Activated CD8-positive, alpha-beta T cell treated with anti-CD3 and anti-CD28 coated beads for 36 hours (primary cell): Measurements from ENCODE around the gene TBC1D25. TPM values are rescaled to one million over a fixed set of nuclear protein-coding genes. Genes with fewer than 3 reads are reported as not detected.
A peak's percentile ranks its signal among the peaks of the same experiment; 100 is the strongest.

ENCODE experiments used
- ATAC-seq: fragments of 200-7000 bp; cut with Tn5 transposase; one replicate; pipeline ENCODE4 v1.10.0; 2021; ENCODE audit warnings: mild to moderate bottlenecking, moderate library complexity
- CTCF ChIA-PET: fragments of 350-600 bp; sonication (Branson Sonifier 250); formaldehyde crosslinking; loops from one replicate; lab custom pipeline; 2021; ENCODE audit warnings: antibody characterized with exemption; lab: Charles Lee
- POLR2A ChIA-PET: fragments of 350-600 bp; sonication (Branson Sonifier 250); formaldehyde crosslinking; loops from one replicate; lab custom pipeline; 2021; ENCODE audit warnings: antibody characterized with exemption; lab: Charles Lee
- DNase-seq: peaks from one replicate; pipeline ENCODE4 v3.0.0-alpha.2; 2020
- H3K27ac Mint-ChIP-seq: one replicate; pipeline ENCODE4 v1.8.0; 2021; ENCODE audit warnings: mild to moderate bottlenecking, mixed read lengths
- H3K27me3 Mint-ChIP-seq: one replicate; pipeline ENCODE4 v1.8.0; 2021; ENCODE audit warnings: mixed read lengths
- H3K36me3 Mint-ChIP-seq: one replicate; pipeline ENCODE4 v1.8.0; 2021; ENCODE audit warnings: low read depth, mixed read lengths
- H3K4me1 Mint-ChIP-seq: one replicate; pipeline ENCODE4 v1.8.0; 2021; ENCODE audit warnings: low read depth, mixed read lengths
- H3K4me3 Mint-ChIP-seq: one replicate; pipeline ENCODE4 v1.8.0; 2021; ENCODE audit warnings: mild to moderate bottlenecking, moderate library complexity, mixed read lengths
- H3K9me3 Mint-ChIP-seq: one replicate; pipeline ENCODE4 v1.8.0; 2021; ENCODE audit warnings: mixed read lengths
- CTCF ChIP-seq: fragments of 200-600 bp; IDR thresholded peaks from one replicate; pipeline ENCODE4 v1.8.0; 2022; ENCODE audit warnings: antibody characterized with exemption, mild to moderate bottlenecking
- intact Hi-C: fragments of 100-400 bp; cut with micrococcal nuclease; formaldehyde crosslinking; loops from one replicate; pipeline ENCODE4 v1.10.0; 2022
- total RNA-seq, 2 experiments: library from RNA; stranded (reverse); gene quantifications; one replicate each; pipeline ENCODE4 v1.2.3, GENCODE V29; 2021

Gene TBC1D25
- total RNA-seq, 2 experiments from 2014 or later: 11.4 to 11.9 TPM

- no peaks in the 10 kb centered on the region for H3K9me3 Mint-ChIP-seq
- no peaks in the 10 kb centered on the region for H3K27me3 Mint-ChIP-seq
- CTCF ChIA-PET: interaction anchor here (1.1 to 2.5 kb wide), 3 partner anchors 14 to 410 kb away, joined by 3 to 6 read pairs (median 3); no protein-coding TSS in a partner anchor
- intact Hi-C loops: no loop called here
- no peaks in the 10 kb centered on the region for H3K4me1 Mint-ChIP-seq
- no peaks in the 10 kb centered on the region for H3K36me3 Mint-ChIP-seq
- no peak overlapping the region for H3K27ac Mint-ChIP-seq
- DNase-seq (peak; percentile 41), ATAC-seq (peak; percentile 30)
- H3K4me3 Mint-ChIP-seq: no peak overlapping the region
- TF ChIP-seq CTCF: no peak
- POLR2A ChIA-PET: no interaction called here
Observed at GRCh38 chrX:48493890-48494364, 45.6 kb upstream of the TBC1D25 start.

GRCh38 chrX:48496660-48497059 is 42.9 kb upstream of the TBC1D25 start:
- Mint-ChIP-seq H3K27ac (no peak overlapping the region), H3K4me1 (no peaks in the 10 kb centered on the region), H3K4me3 (no peak overlapping the region), H3K27me3 (no peaks in the 10 kb centered on the region), H3K9me3 (no peaks in the 10 kb centered on the region), H3K36me3 (no peaks in the 10 kb centered on the region)
- intact Hi-C loops: no loop called here
- POLR2A ChIA-PET: interaction anchor here (0.6 kb wide), 1 partner anchor 28 kb away, joined by 3 read pairs; no protein-coding TSS in a partner anchor
- no peak for DNase-seq
- no peak for TF ChIP-seq CTCF
- CTCF ChIA-PET: no interaction called here
- no peak for ATAC-seq

- DNase-seq: no peak
- intact Hi-C loops: no loop called here
- H3K27me3 Mint-ChIP-seq: no peaks in the 10 kb centered on the region
- H3K27ac Mint-ChIP-seq: no peak overlapping the region
- ChIA-PET POLR2A (no interaction called here), CTCF (no interaction called here)
- H3K9me3 Mint-ChIP-seq: no peaks in the 10 kb centered on the region
- no peaks in the 10 kb centered on the region for H3K36me3 Mint-ChIP-seq
- no peak for TF ChIP-seq CTCF
- ATAC-seq: no peak
- H3K4me1 Mint-ChIP-seq: no peaks in the 10 kb centered on the region
- H3K4me3 Mint-ChIP-seq: no peak overlapping the region
Observed at GRCh38 chrX:48497871-48498270, 41.6 kb upstream of the TBC1D25 start.

- H3K4me1 Mint-ChIP-seq: no peaks in the 10 kb centered on the region
- ChIA-PET CTCF (no interaction called here), POLR2A (no interaction called here)
- no peaks in the 10 kb centered on the region for H3K27me3 Mint-ChIP-seq
- ATAC-seq (no peak), DNase-seq (no peak)
- no peaks in the 10 kb centered on the region for H3K36me3 Mint-ChIP-seq
- TF ChIP-seq CTCF: no peak
- no peak overlapping the region for H3K4me3 Mint-ChIP-seq
- no peak overlapping the region for H3K27ac Mint-ChIP-seq
- intact Hi-C loops: no loop called here
- no peaks in the 10 kb centered on the region for H3K9me3 Mint-ChIP-seq
Observed at GRCh38 chrX:48498374-48498809, 41.1 kb upstream of the TBC1D25 start.

GRCh38 chrX:48504261-48504660 is 35.3 kb upstream of the TBC1D25 start:
- Mint-ChIP-seq H3K27me3 (no peaks in the 10 kb centered on the region), H3K4me3 (no peak overlapping the region), H3K36me3 (no peaks in the 10 kb centered on the region), H3K4me1 (peaks cover under 1% of the 10 kb centered on the region), H3K27ac (no peak overlapping the region), H3K9me3 (no peaks in the 10 kb centered on the region)
- DNase-seq (no peak), ATAC-seq (no peak)
- no peak for TF ChIP-seq CTCF
- intact Hi-C loops: no loop called here
- POLR2A ChIA-PET: no interaction called here
- CTCF ChIA-PET: no interaction called here
